Gastrocnemius medialis (tissue), 4 donors: ENCODE results near the gene DIO1. TPM values are rescaled to one million over a fixed set of nuclear protein-coding genes. Genes with fewer than 3 reads are reported as not detected.

Experiments used
- ATAC-seq, 2 donors: fragments of 150-250 bp; one replicate each; pipeline ENCODE4 v1.9.1; 2016
- DNase-seq, 2 donors: peaks; one replicate each; pipeline ENCODE4 v3.0.0-alpha.2; 2019
- H3K27ac ChIP-seq, 4 donors: fragments of 200-600 bp; sonication (generic); 1 replicate in 1 of 4; 2 replicates in 3 of 4; pipeline ENCODE4 v1.5.1; 2016 to 2018; ENCODE audit warnings: mild to moderate bottlenecking in 2 of 4, moderate library complexity in 1 of 4
- H3K27me3 ChIP-seq, 3 donors: fragments of 200-600 bp; sonication (generic) in 2 of 3; 1 replicate in 1 of 3; 2 replicates in 2 of 3; pipeline versions ENCODE4 v1.5.1 to v1.6.0; 2016 to 2019; ENCODE audit warnings: mild to moderate bottlenecking in 1 of 3, moderate library complexity in 1 of 3
- H3K36me3 ChIP-seq, 2 donors: fragments of 200-600 bp; sonication (generic) in 1 of 2; one replicate each; pipeline ENCODE4 v1.5.1; 2017 to 2018
- H3K4me1 ChIP-seq, 2 donors: fragments of 200-600 bp; sonication (generic) in 1 of 2; one replicate each; pipeline ENCODE4 v1.5.1; 2016 to 2017; ENCODE audit warnings: mild to moderate bottlenecking in 2 of 2
- H3K4me3 ChIP-seq, 4 donors: fragments of 200-600 bp; sonication (generic) in 3 of 4; 1 replicate in 1 of 4; 2 replicates in 3 of 4; pipeline ENCODE4 v1.5.1; 2016 to 2019; ENCODE audit warnings: mild to moderate bottlenecking in 2 of 4
- H3K9me3 ChIP-seq, 3 donors: fragments of 200-600 bp; sonication (generic) in 2 of 3; 1 replicate in 1 of 3; 2 replicates in 2 of 3; pipeline ENCODE4 v1.5.1; 2016 to 2019
- POLR2A ChIP-seq, 2 donors: fragments of 450-650 bp; IDR thresholded peaks; one replicate each; pipeline ENCODE4 v1.6.1; 2017; ENCODE audit warnings: antibody characterized with exemption in 2 of 2, mild to moderate bottlenecking in 2 of 2, moderate library complexity in 2 of 2
- in situ Hi-C, 4 donors: fragments of 200-750 bp; cut with MboI; loops; one replicate each; pipeline versions ENCODE4 v1.15.0 to v1.8.0; 2017; ENCODE audit warnings: low sequenced_read_pairs in 4 of 4
- intact Hi-C: fragments of 100-400 bp; cut with DNase I; formaldehyde crosslinking; loops from one replicate; pipeline ENCODE4 v1.15.1; 2023; ENCODE audit warnings: low total_unique reads
- total RNA-seq, 4 donors: library from RNA; depleted of rRNA; stranded (reverse); fragments of >200 nt; gene quantifications; one replicate each; pipeline versions ENCODE4 v1.1.0 to v1.2.3, GENCODE V29; 2016
- TF ChIP-seq, protein P1 (sequence below), 5 experiments: fragments of 450-650 bp in 3 of 5; fragments of 200-600 bp in 2 of 5; sonication (generic) in 2 of 5; IDR thresholded peaks in 4 of 5; conservative IDR thresholded peaks in 1 of 5; 1 replicate in 4 of 5; 2 replicates in 1 of 5; pipeline ENCODE4 v1.5.1; 2016 to 2019; ENCODE audit warnings: antibody characterized with exemption in 5 of 5, mild to moderate bottlenecking in 3 of 5, moderate library complexity in 3 of 5

Gene DIO1
- total RNA-seq, 4 donors from 2014 or later: not detected

GRCh38 chr1:53888681-53889080, 5.3 kb upstream of the DIO1 start:
- intact Hi-C loops: loop anchor here (1.0 to 5.0 kb wide), 5 partner anchors 50 to 829 kb away; partner anchors contain the start of genes LRRC42, NDC1, TCEANC2 and TMEM59
- no peak for ATAC-seq

GRCh38 chr1:53889304-53890298, 4.4 kb upstream of the DIO1 start, which contains the start of gene YIPF1:
Gene YIPF1 (minus strand): TSS chr1:53889797. CDS start chr1:53888937, 860 bp downstream.
- ATAC-seq: peak; percentile 97 to 98
- DNase-seq: peak; percentile 79 to 88
- TF ChIP-seq, protein P1, sequence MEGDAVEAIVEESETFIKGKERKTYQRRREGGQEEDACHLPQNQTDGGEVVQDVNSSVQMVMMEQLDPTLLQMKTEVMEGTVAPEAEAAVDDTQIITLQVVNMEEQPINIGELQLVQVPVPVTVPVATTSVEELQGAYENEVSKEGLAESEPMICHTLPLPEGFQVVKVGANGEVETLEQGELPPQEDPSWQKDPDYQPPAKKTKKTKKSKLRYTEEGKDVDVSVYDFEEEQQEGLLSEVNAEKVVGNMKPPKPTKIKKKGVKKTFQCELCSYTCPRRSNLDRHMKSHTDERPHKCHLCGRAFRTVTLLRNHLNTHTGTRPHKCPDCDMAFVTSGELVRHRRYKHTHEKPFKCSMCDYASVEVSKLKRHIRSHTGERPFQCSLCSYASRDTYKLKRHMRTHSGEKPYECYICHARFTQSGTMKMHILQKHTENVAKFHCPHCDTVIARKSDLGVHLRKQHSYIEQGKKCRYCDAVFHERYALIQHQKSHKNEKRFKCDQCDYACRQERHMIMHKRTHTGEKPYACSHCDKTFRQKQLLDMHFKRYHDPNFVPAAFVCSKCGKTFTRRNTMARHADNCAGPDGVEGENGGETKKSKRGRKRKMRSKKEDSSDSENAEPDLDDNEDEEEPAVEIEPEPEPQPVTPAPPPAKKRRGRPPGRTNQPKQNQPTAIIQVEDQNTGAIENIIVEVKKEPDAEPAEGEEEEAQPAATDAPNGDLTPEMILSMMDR (IDR thresholded peaks at IDR 0.05 in 4 of 5, conservative IDR thresholded peaks at IDR 0.05 in 1 of 5): no peak
- peak; percentile 22 to 55 for TF ChIP-seq POLR2A (IDR thresholded peaks at IDR 0.05)
- Histone ChIP-seq H3K27me3 (no peaks in the 10 kb centered on the region), H3K9me3 (no peaks in the 10 kb centered on the region), H3K36me3 (peaks cover 0 to 4% of the 10 kb centered on the region in 2 donors), H3K4me1 (peaks cover 14 to 15% of the 10 kb centered on the region in 2 donors), H3K27ac (peak within 1 kb of the TSS; percentile 76 to 86 (median 80)), H3K4me3 (peak within 1 kb of the TSS; percentile 90 to 97 (median 95))
- in situ Hi-C loops: loop anchor here (5.0 to 10.0 kb wide), 3 partner anchors 55 to 65 kb away; partner anchors contain the start of genes IFT25 (in 3 of the 4) and LRRC42 (in 3 of the 4)
- intact Hi-C loops: loop anchor here (1.0 to 5.0 kb wide), 5 partner anchors 51 to 828 kb away; partner anchors contain the start of genes LRRC42, NDC1, TCEANC2 and TMEM59

More at GRCh38 chr1:53888681-53889080, 5.3 kb upstream of the DIO1 start:
- H3K9me3 ChIP-seq: no peaks in the 10 kb centered on the region
- peak overlapping the region; percentile 90 to 97 (median 95) for H3K4me3 ChIP-seq
- in situ Hi-C loops: loop anchor here (5.0 to 10.0 kb wide), 3 partner anchors 56 to 66 kb away; partner anchors contain the start of genes IFT25 (in 3 of the 4) and LRRC42 (in 3 of the 4)
- TF ChIP-seq, protein P1 (IDR thresholded peaks at IDR 0.05 in 4 of 5, conservative IDR thresholded peaks at IDR 0.05 in 1 of 5): no peak
- no peak for TF ChIP-seq POLR2A (IDR thresholded peaks at IDR 0.05)
- DNase-seq: no peak
- H3K27me3 ChIP-seq: no peaks in the 10 kb centered on the region
- peaks cover 0 to 4% of the 10 kb centered on the region in 2 donors for H3K36me3 ChIP-seq
- H3K27ac ChIP-seq: peak overlapping the region; percentile 76 to 86 (median 80)
- peaks cover 14 to 15% of the 10 kb centered on the region in 2 donors for H3K4me1 ChIP-seq

DNA sequence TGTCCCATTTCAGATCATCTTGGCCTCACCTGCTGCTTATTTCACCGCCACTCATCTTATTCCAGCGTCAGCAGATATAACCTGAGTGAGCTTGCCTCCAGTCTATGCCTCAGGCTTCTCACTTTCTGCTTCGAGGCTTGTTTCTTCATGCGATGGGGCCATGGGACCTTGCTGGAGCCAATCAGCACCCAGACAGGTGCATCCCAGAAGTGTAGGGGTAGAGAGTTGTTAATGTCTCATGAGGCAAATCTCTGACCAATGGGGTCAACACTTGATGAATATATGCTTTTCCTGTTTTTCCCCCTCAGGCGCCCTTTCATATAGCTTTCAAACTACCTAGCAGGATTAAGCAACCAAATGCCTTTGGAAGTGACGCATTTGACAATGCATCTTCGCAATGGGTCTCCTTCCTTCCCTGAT, 3.5 kb upstream of the DIO1 start:
- peak; percentile 57 to 63 for ATAC-seq
- peak in 1 of 2 donors; percentile 50 for DNase-seq
- intact Hi-C loops: no loop called here
- H3K9me3 ChIP-seq: no peaks in the 10 kb centered on the region
- in situ Hi-C loops: no loop called here
- TF ChIP-seq, protein P1 (IDR thresholded peaks at IDR 0.05 in 4 of 5, conservative IDR thresholded peaks at IDR 0.05 in 1 of 5): no peak
- TF ChIP-seq POLR2A (IDR thresholded peaks at IDR 0.05): no peak
- H3K4me3 ChIP-seq: peak overlapping the region; percentile 90 to 97 (median 95)
- H3K4me1 ChIP-seq: peaks cover 14 to 15% of the 10 kb centered on the region in 2 donors
- peak overlapping the region; percentile 76 to 86 (median 80) for H3K27ac ChIP-seq
- H3K36me3 ChIP-seq: peaks cover 0 to 4% of the 10 kb centered on the region in 2 donors
- H3K27me3 ChIP-seq: no peaks in the 10 kb centered on the region

DNA sequence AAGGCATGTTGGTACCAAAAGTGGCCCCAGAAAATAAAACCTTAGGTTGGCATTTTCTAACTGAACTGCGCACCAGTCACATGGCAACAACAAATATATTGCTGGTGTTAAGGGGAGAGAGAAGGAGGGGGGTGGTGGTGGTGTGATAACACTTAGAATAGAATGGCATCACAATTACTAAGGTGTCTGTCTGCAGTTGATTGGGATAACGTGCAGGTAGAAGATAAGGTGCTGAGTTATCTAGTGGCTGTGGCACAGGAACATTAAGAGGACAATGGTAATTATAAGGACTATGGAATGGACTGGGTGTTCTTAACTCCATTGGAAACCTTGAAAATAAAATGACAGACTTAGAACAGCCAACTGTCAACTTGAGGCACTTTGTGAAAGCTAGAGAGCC, 3.0 kb upstream of the DIO1 start:
- no peaks in the 10 kb centered on the region for H3K9me3 ChIP-seq
- H3K4me1 ChIP-seq: peaks cover 14 to 15% of the 10 kb centered on the region in 2 donors
- no peak overlapping the region for H3K4me3 ChIP-seq
- no peaks in the 10 kb centered on the region for H3K27me3 ChIP-seq
- ATAC-seq (no peak), DNase-seq (no peak)
- in situ Hi-C loops (no loop called here), intact Hi-C loops (no loop called here)
- peaks cover 0 to 4% of the 10 kb centered on the region in 2 donors for H3K36me3 ChIP-seq
- H3K27ac ChIP-seq: no peak overlapping the region
- no peak for TF ChIP-seq POLR2A (IDR thresholded peaks at IDR 0.05)
- TF ChIP-seq, protein P1 (IDR thresholded peaks at IDR 0.05 in 4 of 5, conservative IDR thresholded peaks at IDR 0.05 in 1 of 5): no peak
